ENCODE results near the gene NOTCH4. TPM values are rescaled to one million over a fixed set of nuclear protein-coding genes. Genes with fewer than 3 reads are reported as not detected.

Gene NOTCH4
- polyA plus RNA-seq, 1 donor: 25.1 TPM

DNA sequence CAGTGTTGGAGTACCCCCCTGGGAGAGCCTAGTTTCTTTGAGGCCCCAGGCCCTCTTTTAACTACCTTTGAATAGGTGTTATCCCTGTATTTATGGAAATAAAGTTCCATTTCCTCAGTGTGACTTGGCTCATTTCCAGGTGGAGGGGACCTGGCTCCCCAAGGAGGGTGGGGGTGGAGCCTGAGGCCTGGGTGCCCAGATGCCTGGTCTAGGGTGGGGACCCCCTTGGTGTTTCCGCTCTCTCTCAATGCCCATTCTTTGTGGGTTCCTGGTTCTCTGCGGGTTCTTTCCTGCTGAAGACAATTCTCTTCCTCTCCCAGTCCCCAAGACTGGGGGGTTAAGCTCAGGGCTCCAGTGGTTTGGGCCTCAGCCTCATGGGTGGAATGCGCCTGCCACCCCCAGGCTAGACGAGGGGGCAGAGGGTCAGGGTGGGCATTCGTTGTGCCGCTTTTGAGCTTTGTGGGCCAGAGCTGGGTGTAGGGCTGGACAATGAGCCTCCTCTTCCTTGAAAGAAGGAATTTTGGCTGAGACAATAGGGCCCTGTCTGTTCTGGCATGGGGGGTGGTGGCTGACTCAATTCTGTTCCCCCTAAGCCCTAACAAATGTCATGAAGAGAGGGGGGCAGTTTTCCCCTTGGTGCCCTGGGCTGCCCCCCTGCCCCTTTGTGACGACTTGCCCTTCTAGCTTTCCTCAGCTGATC, 60.2 kb downstream of the NOTCH4 start:
- no peak for DNase-seq

DNA sequence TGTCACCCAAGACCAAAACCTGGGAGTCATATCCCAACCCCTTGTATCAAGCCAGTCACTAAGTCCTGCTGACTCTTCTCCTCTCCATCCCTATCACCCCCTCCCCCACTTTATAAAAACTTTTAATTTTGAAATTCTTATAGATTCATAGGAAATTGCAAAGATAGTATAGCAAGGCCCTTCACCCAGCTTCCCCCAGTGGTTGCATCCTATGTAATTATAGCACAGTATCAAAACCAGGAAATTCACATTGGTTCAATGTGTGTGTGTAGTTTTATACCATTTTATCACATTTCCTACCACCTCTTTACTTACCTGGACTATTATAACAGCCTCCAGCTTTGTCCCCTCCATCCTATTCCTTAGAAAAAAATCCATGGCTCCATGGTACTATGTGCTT, 65.8 kb downstream of the NOTCH4 start:
- no peak for DNase-seq

DNA sequence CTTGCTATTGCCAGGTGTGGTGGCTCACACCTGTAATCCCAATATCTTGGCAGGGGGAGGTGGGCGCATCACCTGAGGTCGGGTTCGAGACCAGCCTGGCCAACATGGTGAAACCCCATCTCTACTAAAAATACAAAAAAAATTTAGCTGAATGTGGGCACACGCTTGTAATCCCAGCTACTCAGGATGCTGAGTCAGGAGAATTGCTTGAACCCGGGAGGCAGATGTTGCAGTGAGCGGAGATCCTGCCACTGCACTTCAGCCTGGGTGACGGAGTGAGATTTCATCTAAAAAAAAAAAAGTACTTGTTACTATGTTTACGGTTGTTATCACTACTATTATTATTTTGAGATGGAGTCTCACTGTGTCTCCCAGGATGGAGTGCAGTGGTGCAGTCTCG, 67.0 kb downstream of the NOTCH4 start:
- no peak for DNase-seq

DNA sequence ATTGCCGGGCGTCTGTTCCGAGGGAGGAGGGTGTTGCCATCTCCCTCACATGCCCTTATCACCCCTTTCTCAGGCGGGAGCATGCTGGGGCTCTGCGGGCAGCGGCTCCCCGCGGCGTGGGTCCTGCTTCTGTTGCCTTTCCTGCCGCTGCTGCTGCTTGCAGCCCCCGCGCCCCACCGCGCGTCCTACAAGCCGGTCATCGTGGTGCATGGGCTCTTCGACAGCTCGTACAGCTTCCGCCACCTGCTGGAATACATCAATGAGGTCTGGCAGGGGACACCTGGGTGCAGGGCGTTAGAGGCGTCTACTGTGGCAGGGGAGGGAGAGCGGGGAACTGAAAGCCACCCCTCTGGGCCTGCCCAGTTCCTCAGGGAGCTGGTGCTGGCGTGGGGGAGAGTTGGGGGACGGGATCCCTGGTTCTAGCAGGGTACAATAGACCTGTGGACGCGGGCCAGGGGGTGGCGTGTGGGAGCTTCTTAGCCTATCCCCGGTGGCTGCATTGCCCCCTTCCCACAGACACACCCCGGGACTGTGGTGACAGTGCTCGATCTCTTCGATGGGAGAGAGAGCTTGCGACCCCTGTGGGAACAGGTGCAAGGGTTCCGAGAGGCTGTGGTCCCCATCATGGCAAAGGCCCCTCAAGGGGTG, 69.2 kb downstream of the NOTCH4 start:
- peak; percentile 76 for DNase-seq

DNA sequence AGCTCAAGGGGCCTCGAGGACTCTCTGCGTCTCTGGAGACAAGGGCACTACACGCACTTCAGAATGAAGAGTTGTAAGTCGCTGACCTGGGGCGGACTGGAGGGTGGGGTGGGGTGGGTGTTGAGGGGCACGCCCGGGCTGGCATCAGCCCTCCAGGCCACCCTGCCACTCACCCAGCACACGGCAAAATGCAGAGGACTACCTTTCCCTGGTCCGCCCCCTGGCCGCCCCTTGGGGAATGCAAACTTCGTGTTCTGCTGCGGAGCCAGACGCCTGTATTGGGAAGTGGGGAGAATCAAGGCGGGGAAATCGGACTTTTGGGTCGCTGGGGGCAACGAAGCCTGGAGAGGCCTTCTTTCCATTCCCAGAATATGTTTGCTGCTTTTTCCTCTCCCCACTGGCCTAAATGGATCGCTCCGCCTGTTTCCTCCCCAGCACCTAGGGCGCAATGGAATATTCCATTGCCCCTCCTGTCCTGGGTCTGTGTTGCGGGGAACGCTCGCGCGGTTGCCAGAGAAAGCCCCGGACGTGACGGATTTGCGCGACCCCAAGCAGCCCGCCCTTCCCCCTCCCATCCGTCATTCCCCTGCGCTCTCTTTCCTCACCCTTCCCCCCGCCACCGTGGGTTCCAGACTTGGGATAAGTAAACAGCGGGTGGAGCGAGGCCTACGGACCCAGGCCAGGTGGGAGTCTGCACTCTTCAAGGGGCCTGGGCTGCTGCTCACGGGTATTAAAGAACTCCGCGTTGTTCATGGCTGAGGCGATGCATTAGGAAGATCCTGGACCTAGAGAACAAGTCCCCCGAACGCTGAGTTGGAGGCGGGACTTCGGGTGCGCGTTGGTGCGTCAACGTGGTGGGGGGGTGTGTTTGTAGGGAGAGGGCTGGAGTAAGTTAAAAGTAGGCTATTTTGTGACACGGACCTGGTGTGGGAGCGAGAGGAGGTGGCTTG, 70.0 kb downstream of the NOTCH4 start, which contains the start of gene PPT2:
Gene PPT2 (plus strand): TSS at position 578 of the 950 bp plus-strand sequence. CDS start 454 bp downstream, outside the sequence.
- DNase-seq: peak; percentile 97

DNA sequence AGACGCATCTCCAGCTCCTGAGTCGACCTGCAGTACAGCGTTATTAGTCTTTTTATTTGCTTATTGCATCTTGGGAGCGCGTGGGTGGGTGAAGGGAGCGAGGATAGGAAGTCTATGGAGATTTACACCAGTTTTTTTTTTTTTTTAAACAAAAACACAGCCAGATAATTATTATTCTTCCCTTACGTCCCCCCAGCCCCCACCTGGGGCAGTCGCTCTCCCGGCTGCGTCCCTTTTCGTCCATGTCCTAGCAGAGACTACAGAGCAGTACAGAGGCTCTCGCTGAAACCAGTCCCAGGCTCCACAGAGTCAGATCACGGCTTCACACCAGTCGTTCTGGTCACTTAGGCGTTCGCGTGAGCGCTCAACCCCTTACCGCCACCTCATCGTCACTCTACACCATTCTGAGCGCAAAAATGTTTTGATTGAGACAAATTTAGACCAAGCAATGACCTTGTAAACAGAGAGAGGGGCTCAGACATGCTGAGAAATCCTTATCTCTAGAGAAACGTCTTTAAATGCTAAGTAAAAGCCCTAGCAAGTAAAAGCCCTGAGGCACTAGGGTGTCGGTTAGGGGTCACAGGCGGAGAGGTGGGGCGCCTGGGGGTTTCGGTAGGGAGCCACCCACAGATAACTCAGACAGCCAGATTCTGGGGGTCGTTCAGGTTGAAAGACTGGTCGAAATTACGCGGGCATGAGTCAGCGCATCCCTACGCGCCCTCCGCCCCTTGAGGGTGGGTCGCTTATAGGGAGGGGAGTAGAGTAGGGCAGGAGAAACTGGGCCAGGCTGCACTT, 70.9 kb downstream of the NOTCH4 start:
- no peak for DNase-seq

DNA sequence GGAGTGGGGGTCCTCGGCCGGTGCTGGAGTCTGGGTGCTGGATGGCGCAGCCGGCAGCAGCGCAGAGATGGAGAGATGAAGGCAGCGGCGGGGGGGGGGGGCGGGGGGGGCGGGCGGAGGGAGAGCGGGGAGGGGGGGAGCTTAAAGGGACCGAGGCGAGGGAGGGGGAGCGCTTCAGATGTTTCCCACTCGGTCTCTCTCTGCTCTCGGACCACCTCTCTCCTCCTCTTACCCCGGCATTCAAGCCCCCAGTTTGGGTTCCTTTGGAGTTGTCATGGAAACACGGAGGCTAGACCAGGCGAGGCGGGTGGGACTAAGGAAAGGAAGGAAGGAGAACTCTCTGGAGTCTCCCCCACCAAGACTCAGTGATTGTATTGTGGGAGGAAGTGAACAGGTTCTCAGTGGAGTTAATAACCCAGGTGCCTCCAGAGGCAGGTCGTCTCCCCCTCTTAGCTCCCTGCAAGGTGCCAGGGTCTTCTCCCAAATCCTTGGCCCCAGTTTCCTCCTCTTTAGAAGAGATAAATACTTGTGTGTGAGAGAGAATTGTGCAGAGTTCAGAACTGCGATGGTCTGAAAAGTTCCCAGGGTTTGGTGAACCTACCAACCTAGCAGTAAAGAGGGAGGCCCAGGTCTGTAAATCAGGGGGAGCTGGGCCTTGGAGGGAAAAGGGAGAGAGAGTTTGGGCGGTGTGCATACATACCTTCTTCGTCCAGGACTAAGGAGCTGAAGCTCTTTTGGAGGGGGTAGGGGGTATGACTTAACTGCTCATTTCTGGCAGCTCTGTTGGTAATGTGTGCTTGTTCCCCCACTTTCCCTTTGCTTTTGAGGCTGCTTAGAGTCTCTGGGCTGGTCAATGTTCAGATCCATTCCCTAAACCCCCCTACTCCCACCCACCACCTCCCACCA, 71.8 kb downstream of the NOTCH4 start, which contains the start of gene PRRT1:
Gene PRRT1 (minus strand): TSS at position 77 of the 906 bp plus-strand sequence. CDS start 112 bp downstream, outside the sequence.
- DNase-seq: no peak

DNA sequence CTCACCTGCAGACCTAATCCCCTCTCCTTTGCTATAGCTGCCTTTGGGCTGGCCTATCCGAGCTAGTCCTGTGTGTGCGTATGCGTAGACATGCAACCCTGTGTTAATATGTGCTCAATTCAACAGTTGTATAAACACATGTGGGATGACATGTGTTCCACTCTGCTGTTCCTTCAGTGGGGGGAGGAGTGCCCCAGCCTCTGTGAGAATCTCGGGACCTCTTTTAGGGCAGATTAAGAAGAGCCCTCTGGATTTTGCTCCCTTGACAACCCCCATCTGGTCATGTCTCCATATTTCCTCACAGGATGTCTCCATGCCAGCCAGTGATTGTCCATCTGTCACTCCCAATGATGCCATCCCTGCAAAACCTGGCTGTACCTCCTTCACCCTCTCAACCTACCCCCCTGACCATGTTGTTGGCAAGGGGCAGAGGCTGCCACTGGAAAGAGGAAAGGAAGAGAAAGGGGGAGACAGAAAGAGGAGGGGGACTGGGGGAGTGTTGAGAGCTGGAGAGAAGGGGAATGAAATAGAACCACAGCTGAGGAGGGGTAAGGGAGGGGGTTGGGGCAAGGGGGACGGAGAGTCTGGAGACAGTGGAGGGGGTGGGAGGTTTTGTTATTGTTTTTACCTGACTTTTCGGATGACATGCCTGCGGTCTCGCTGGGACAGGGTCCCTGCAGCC, 72.5 kb downstream of the NOTCH4 start:
- no peak for DNase-seq

DNA sequence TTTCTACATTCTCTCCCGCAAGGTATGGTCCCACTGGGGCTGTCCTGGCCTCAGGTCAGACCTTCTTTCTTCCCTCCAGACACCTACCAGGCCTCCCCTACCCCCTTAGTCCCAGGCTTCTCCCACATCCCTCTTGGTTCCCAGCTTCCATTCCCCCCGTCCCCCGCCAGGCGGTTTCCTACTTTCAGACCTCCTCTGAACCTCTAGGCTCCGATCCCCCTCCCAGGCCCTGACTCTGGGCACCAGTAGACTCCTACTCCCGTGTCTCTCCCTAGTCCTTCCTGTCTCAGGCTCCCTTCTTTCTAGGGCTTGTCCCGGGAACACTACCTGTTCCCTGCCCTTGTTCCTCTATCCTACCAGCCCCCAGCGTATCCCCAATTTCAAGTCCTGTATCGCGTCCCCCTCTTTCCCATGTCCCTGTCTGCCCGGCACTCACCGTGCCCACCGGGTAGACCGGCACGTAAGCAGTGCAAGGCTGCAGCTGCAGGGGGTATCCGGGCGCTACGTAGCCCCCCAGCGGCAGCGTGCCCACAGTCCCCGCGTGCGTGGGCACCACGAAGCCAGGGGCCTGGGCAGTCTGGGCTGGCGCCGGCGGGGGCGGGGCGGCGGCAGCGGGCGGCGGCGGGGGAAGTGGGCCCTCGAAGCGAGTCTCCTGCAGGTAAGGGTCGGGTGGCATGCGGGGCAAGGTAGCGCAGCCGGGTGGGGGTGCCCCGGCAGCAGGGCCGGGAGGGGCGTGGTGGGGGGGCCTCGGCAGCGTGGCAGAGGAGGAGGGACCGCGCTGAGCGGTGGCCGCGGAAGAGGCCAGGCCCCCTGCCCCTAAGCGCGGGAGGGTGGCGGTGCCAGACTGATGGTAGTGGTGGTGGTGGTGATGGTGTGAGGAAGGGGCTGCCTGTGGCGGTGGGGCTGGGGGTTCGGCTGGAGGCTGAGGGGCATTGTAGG, 73.7 kb downstream of the NOTCH4 start:
- DNase-seq: no peak

DNA sequence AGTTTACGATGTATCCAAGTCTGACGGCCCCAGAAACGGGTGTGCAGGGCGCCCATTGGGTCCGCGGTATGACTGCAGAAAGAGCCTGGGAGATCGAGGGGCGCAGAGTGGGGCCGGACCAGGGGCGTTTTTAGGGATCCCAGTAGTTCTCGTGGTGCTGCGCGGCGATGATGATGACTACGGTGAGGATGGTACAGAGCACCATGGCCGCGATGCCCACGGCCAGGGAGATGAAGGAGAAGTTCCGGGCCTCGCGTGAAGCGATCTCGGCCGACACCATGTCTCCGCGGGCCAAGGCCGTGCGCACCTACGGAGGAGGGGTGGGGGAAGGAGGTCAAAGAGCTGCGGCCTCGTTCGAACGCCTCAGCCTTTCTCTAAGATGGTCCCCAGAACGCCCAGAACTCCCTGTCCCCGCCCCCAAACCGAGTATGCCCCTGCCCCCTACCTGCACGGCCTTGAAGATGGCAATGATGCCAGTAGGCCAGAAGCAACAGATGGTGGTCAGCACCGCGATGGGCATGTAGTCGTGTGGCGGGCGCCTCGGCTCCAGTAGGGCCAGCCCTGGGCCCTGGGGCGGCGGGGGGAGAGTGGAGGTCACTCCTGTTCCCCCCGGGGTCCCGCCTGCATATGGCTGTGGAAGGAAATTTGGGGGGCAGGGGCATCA, 74.6 kb downstream of the NOTCH4 start:
- no peak for DNase-seq

DNA sequence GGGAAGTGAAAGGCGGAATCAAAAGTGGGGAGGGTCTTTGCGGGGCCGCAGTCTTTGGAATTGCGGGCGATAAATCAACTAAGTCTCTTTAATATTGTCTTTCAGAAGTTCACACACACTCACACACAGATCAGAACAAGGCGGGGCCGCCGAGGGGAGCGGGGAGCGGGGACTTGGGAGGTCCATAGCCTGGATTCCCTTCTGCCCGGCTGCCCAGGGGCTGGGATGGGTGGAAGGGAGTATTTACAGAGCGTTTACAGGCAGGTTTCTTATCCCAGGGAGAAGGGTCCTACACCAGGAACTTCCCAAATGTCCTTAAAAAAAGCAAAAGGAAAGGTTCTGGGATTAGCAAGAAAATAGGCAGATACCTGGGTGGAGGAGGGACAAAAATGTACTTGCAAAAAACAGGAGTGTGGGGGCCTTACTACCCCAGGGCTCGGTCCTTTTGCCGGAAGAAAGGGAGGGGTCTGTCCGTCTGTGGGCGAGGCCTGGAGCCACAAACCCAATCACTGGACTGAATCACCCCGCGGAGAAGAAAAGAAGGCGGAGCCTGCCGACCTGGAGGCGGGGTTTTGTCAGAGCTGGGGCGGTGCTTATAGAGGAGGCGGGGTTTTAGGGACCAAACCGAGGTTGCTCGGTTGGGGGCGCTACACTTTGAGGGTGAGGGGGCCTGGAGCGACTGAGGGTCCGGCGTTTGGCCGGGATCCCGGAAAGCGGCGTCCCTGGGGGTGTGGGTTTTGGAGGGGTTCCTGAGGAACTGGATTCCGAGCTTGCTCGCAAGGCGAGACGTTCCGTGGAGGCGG, 75.4 kb downstream of the NOTCH4 start:
- DNase-seq: peak; percentile 64

DNA sequence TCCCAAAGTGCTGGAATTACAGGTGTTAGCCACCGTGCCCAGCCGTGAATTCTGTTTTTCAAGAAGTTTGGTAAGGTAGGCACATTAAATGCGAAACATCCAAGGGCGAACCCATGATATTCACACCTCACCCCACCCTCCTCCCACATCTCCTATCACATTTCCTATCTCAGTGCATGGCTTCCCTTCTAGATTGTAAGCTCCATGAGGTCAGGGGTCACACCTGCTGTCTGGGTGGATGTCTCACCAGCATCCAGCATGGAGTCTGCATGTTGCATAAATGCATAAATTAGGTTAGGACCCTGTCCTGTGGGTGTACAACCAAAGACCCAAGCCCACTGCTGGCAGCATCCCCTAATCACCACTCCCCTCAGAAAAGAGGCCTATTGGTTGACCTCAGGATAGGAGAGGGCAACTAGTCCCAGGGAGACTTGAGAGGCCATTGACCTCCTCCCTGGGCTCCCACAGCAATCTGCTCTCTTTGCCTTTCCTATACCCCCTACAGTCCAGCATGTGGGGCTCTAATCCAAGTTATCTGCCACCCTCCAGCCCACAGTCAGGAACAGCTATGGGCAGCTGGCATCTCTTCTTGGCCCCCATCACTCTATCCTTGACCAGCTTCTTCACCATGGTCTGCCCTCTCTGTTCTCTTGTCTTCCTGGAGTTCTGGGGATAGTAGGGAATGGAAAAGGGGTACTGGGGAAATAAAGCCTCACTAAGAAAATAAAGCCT, 76.3 kb downstream of the NOTCH4 start:
- no peak for DNase-seq

DNA sequence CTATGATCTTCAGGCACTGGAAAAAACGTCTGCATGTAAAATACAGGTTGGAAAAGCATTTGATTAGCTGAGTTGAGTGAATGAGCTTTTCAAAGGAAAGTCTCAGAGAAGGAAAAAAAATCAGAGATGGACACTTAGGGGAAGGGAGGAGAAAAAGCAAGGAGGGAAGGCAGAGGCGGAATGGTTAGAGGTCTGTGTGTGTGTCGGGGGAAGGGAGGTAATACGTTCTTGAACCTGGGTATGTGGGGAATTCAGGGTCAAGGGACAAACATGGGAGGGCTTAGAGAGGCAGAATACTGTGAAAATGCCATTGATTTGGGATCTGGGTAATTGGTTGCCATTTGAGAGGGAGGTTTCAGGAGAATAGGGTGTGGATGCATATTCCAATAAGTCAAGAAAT, 77.2 kb downstream of the NOTCH4 start:
- DNase-seq: no peak

DNA sequence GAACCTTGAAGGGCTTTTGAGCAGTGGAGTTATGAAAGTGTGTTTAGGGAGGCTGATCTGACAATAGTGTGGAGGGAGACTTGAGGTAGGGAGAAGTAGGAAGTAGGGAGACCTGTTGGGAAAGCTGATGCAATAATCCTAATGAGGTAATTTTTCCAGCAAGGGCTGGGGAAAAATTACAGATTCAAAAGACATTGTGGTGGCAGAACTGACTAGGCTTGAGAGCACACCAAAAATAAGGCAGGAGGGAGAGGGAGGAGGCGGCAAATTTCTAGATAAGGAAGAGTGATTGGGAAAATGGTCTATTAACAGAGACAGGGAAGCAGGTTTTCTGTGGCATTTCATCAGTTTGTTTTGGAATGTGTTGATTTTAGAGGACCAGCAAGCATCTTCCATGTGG, 77.6 kb downstream of the NOTCH4 start:
- no peak for DNase-seq

Measured in hindlimb muscle (tissue), 1 donor.